Activated CD4-positive, alpha-beta T cell treated with anti-CD3 and anti-CD28 coated beads, Interleukin-10, Interleukin-2, amounts not matched to agents 100 ng/mL and 50 ng/mL, durations not matched to agents 16 hours and 8 hours (primary cell): Measurements from ENCODE around the gene PPME1.
A peak's percentile ranks its signal among the peaks of the same experiment; 100 is the strongest.

ENCODE experiments used
- DNase-seq: peaks from one replicate; pipeline ENCODE4 v3.0.0-alpha.2; 2020

PPME1 gene

DNA sequence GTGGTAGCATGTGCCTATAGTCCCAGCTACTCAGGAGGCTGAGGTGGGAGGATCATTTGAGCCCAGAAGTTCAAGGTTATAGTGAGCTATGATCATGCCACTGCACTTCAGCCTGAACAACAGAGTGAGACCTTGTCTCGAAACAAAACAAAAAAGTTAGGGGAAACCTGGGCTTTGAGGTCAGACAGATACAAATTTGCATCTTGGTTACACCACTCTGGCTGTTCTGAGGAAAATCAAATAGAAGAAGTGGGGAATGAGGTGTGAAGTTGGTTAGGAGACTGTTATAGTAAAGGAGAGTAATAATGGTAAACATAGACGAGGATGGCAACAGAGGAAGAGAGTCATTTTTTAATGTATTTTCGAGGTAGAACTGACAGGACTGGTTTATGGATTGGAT is 62.6 kb downstream of the PPME1 start:
- DNase-seq: no peak

DNA sequence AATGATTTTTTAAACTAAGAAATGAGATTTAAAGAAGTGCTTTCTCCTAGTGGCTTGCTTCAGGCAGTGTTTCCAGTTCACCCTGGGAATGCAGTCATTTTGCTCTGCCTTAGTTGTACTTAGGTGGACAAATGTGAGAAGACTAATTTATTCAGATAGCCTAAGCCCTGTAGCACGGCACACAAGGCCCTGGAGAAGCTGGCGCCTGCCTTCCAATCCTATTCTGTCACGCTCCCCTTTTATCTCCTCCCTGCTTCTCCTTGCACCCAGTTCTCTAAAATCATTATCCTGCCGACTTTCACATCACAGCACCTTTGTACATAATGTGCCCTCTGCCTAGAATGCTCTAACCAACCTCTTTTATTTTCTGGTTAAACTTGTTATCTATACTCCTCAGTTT is 64.0 kb downstream of the PPME1 start:
- no peak for DNase-seq

DNA sequence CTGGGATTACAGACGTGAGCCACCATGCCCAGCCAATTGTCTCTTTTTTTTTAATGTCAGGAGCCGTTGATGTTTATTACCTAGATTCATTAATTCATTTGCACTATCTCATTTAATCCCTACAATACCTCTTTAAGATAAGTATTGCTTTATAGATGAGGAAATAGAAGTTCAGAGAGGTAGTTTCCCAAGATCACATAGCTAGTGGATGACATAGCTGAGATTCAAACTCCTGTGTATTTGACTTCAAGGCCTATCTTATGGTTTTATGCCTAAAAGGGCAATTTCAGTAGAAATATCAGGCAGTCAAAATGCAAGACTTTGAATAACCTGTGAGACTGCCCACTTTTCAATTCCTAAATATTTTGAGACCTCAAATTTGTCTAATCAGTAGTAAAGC is 66.5 kb downstream of the PPME1 start:
- no peak for DNase-seq

DNA sequence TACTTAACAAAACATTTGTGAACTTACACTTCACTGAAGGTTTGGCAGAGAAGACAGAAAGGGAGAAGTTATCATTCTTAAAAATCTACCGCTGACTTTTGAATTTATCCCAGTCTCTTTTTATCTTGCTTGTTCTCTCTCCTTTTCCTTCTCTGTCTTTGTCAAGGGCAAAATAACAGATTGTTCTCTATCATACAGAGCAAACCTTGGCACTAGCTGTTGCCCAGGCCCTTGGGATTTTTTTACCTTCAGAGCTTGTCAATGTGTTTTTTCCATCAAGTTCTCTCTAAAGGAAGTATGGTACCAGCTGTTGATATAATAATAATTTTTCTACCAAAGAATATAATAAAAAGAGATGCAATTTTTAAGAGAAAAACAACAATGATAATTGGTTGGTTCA is 67.2 kb downstream of the PPME1 start:
- DNase-seq: no peak

DNA sequence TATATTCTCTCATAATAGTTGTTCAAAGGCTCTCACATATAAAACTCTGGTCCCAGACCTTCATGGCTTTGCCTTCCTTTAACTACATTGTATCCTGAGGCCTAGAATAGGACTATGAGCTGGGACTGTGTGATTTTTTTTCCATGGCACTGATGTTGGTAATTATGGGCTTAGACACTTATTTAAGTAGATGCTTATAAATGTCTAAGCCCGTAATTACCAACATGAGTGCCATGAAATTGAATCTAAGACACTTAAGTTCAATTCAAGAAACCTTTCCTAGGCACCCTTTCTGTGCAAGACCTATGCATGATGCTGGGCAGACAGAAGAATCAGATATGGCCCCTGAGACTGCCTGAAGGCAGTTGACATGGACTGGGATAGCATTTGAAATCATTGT is 77.4 kb downstream of the PPME1 start:
- DNase-seq: no peak

DNA sequence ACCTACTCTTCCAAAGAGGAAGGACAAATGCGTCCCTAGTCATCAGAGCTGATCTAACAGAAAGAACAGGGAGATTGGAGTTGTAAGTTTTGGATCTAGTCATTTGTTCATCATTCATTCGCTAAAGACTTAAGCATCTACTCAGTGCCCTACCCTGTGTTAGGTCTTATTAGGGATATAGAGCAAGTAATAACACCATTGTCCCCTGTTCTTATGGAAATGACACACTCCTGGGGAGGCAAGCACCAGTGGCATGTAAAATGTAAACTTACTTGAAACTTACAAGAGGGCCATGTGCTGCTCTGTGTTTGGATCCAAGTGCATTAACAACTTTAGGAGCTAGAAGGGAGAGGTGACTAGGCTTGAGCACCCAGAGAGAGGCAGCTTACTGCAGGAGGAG is 78.4 kb downstream of the PPME1 start:
- DNase-seq: no peak

DNA sequence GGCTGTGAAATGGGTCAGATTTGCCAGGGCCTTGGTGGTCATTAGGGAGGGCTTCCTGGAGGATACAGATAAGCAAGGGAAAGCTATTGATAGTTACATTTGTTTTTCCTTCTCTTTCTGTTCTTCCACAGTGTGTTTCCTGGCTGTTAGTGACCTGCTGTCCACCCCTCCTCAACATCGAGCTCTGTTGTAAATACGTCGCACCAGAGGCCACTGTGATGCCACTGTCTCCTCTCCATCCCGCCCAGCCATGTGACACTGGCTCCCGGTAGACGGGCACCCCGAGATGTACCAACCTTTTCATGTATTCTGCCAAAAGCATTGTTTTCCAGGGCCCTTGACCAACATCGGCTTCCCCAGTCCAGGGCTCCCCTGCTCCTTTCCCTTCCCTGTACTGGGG is 82.3 kb downstream of the PPME1 start:
- DNase-seq: no peak

DNA sequence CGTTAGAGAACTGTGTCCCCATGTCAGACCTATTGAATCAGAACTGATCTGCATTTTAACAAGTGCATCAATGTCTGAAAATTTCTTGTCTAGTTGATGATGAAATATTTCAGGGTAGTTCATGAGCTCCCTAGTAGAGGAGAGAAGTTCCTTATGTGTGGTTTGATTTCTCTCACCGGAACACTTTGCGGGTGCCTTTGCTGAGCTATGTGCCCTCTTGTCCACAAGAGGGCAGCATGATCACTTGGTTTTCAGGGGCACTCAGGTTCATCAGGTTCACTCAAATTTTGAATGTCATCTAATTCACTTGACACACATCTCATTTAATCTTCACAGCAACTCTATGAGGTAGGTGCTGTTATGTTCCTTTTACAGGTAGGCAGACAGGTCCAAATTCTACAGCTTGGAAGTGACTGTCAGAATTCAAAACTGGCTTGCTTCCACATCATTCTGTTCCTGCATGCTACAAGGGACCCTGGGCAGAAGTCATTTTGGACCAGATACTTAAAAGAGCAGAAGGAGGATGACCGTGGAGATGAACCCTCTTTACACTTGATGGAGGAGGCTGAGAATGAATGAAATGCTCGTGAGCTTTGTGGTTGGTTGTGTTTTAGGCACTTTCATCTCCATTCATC is 84.8 kb downstream of the PPME1 start:
- DNase-seq: peak; percentile 74

DNA sequence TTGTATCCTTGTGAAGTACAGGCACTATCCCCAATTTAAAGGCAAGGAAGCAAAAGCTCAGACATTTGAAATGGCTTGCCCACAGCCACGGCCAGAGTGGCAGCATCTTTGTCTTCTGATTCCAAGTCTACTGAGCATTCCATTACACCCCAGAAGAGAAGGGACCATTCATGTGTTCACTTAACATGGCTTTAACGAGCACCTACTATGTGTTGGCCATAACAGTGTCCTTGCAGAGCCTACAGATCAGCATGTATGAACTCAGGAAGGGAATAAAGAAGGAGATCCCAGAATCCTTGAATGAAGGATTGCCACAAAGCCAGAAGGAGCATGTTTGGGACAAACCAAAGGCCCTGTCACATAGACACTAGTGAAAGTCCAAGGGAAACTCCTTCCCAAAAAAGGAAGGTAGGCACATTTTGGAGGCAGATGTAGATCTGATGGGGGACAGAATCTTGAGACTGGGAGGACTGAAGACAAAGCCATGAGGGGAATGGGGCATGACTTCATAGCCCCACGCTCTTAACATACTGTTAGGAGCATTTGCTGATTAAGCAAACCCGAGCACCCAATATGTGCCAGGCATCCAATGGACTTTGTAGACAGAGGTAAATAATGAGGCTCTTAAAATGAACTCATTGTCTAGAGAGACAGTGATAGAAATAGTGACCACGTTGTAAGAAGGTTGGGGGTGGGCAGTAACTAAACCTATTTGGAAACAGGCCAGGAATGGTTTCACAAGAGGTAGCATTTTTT is 85.5 kb downstream of the PPME1 start:
- DNase-seq: no peak

DNA sequence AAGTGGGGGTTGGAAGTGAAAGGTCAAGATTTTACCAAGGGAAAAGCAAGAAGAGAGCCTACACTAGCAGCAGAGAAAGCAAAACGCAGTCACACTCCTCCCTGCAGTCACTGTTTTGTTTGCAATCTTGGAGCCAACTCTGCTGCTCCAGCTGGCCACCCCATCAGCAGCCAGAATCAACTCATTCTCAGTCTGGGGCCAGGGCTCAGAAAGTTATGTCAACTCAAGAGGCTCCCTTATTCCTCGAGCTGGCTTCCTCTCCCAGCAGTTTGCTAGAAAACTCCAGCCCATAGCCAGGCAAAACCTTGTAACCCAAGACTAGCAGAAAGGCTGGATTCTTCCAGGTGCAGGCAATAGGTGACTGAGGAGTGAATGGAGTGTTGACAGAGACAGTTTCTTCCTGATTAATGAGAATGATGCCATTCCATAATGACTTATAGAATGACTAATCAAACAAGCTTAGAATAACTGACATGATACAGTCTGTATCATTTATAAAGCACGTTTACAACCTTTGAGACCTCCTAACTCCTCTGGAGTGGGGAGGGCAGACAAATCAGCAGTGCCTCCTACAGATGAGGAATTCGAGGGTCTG is 87.0 kb downstream of the PPME1 start:
- DNase-seq: no peak

DNA sequence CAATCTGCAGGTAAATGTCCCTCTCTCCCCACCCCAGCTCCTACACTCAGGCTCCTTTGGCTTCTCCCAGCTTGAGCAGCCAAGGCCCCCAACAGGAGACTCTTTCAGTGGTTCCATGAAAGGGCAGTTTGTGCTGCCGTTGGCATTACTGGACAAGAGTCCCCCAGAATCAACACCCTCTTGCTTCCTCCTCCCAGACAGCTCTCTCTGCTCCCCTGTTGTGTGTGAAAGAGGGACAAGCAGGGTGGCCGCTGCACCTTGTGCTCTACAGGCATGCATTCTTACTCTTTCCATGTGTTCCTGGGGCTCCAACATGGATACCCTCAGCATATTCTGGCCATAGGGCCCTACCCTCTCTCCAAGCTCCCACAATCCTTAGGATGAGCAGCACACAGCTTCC is 91.6 kb downstream of the PPME1 start:
- no peak for DNase-seq

DNA sequence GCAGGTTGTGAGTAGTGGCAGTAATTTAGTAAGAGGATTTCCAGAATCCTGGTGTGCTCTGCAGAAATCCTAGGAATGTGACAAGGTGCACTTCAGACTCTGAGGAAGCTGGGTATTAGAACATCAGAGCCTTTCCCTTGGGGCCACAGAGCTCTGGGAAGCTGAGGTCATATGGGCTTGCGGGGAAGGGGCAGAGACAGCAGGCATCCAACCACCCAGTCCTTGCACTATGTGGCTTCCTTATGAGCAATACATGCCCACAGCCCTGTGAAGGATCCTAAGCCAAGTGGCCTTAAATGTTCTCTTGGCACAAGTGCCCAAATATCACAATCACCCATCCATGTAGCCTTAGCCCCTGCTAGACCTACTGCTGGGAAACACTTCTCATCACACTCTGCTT is 94.2 kb downstream of the PPME1 start:
- no peak for DNase-seq

DNA sequence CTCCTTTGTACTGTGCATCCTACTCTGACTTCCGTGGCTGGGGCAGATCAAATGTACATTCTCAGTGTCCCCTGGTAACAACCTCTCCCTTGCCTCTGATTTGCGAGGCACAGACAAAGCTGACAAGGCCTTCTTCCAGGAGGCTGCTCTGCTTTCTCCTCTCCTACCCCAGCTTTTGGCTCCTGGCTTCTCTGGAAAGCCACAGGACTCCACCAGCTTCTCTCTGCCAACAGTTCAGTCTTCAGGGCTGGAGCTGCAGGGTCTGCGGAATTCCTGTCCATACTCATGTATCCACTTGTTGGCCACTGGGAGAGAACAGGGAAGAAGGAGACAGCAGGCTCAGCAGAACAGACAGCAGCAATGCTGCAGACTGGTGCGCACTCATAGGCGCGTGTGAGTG is 95.9 kb downstream of the PPME1 start:
- no peak for DNase-seq

DNA sequence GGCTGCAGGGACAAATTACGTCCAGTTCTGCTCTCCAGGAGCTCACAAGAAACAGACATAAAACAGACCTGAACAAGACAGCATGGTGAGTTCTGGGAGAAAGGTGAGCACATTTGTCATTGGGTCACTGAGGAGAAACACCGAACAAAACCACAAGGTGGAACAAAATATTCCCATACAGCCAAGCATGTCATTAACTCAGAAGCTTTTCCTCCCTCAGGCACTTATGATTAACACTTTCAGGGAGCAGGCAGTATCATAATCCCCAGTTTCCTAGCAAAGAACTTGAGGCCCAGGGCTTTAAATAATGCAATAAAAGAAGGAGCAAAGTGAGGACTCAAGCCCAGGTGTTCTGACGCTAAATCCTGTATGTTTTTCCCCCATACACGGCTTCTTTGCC is 97.4 kb downstream of the PPME1 start:
- no peak for DNase-seq

DNA sequence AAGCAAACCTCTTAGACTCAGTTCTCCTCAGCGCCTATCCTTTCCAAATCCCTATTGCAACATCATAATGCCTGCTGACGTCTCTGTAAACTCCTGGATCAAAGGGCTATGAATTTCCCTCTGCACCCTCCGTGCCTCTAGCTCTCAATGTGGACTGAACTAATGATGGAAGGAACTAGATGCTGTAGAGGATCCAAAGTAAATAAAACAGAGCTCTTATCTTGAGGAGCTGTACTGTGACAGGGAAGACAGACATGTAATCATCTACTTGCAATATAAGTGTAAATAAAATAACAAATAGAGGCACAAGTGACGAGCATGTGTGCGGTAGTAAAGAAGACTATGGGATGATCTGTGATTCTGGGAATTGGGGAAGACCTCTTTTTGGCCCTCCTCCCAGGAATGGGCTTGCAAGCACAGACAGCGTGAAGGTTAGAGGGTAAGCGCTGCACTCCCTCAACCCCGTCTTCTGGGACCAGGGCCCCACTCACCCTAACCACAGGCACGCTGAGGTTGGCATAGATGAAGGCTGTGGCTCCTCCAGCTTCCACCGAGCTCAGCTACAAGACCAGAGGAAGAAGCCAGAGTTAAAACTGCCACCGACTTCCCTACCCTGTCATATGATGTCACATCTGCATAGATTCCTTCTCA is 98.2 kb downstream of the PPME1 start:
- peak; percentile 20 for DNase-seq

DNA sequence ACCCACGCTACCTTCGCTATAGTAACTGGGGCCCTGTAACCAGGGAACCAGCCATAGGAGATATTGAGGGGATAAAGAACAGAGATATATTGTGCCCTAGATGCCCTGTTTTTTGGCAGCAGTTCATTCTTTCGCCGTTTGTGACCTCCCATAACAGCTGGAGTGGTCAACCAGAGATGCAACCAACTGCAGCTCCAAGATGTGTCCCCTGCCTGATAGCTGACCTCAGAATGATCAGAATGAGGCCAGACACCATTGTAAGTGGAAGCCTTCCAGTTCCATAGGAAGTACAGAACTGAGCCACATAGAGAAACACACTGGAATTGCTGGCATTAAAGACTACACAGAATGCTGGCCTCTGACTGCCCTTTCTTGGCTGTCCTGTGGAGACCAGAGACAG is 101.2 kb downstream of the PPME1 start:
- DNase-seq: no peak

DNA sequence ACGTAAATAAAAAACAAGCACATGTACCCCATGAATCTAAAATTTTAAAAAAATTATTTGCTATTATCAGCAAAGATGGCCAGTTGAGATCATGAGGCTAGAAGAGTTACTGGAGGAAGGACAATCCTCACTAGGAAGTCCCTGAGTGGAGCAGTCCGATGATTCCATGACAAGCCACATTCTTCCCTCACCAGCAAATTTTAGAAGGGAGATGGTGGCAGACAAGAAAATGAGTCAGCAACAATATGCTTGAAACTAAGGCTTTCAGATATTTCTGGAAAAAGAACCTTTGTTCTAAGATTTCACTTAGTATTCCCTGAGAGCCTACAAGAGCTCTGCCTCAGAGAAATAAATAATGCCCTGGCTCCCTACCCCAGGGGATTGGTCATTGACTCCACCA is 105.5 kb downstream of the PPME1 start:
- no peak for DNase-seq

DNA sequence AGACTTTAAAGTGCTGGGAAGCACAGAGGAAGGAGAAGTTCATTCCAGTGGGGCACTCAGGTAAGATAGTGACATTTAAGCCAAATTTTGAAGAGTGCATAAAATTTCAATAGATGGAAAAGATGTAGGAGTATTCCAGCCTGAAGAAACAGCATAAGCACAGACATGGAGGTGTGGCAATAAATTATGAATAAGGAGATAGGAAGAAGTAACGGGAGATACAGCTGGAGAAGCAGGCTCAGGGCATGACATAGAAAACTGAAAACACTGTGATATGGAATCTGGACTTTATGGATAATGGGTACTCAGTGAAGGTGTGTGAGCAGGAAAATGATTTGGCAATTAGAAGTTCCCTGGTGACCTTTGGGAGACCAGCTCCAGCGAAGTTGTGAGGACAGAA is 107.0 kb downstream of the PPME1 start:
- DNase-seq: no peak

DNA sequence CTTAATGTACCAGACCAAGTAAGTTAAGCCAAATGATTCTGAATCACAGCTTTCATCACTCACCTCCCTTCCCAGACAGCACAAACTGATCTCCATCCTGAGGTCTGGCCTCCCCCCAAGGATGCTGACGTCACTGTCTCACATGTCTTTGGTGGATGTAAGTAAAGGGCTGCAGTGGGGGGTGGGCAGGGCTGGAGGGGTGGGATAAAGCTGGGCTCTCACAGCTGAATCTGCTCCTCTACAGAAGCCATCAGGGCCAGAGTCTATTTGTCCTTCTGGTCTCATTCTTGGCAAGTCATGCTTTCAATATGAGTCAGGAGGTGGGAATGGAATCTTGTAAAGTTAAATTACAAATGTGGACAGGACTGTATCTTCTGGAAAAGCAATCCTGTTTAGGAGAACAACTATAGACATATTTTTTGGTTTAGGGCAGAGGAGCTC is 107.7 kb downstream of the PPME1 start:
- DNase-seq: no peak

DNA sequence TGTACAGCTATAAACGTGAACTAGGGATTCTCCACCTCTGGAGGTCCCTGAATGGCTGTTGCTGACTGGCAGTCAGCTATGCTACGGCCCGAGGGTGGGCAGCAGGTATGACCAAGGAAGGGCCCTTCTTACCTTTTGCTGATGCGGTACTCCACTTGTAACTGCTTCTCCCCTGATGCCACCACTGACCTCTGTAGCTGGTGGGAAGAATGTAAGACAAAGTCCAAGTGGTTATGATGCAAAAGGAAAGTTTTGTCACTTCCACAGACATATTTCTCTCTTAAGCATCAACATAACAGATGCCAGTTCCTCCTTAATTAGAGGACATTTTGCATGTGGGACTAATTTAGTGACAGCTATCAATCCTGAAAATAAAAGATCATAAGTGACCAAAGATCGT is 108.2 kb downstream of the PPME1 start:
- no peak for DNase-seq

DNA sequence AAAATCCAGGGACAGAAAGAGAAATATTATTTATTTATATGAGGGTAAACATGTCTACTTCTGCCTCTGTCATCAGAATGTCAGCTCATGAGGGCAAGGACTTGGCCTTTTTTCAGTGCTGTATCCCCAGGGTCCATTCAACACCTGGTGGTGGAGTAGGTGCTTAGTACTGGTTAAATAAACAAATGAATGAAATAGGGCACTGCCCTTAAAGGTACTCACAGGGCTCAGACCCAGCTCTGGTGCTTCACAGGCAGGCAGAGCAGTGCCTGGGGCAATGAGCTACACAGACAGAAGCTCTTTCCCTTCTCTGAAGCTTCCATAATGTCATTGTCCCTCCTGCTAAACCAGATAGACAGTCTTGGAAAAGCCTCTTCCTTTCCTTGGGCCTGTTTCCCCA is 109.4 kb downstream of the PPME1 start:
- DNase-seq: no peak

DNA sequence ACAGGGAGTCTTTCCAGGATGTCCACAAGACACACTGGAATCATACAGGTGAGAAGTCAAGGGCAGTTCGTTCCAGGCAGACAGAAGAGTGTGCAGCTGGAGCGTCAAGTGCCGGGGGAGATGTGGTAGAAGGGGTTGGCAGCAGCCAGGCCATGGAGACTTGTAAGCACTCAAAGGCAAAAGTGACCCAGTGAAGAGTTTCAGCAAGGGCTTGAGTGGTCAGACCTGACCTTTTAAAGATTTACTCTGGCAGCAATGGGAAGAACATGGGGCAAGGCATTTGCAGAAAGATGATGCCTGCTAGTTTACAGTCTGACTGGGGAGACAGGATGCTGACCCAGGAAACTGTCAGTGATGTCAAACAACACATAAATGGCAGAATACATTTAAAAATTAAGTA is 111.3 kb downstream of the PPME1 start:
- no peak for DNase-seq

DNA sequence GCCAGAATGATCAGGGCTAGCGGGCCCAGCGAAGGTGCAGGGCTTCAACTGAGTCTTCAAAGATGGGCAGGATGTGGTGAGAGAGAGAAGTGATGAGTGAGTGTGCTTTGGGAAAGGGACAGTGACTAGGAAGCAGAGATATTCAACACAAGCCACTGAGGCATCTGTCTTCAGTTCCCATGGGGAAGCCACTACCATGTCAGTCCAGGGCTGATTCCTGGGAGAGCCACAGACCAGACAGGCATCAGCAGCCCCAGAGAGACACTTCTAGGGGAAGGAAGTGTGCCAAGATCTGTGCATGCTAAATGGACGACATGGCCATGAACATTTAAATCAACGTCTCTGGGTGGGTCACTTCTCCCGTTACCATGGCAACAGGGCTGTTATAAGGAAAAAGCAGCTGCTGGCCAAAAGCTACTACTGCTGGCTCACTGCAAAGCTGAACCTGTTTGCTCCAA is 111.9 kb downstream of the PPME1 start:
- no peak for DNase-seq

DNA sequence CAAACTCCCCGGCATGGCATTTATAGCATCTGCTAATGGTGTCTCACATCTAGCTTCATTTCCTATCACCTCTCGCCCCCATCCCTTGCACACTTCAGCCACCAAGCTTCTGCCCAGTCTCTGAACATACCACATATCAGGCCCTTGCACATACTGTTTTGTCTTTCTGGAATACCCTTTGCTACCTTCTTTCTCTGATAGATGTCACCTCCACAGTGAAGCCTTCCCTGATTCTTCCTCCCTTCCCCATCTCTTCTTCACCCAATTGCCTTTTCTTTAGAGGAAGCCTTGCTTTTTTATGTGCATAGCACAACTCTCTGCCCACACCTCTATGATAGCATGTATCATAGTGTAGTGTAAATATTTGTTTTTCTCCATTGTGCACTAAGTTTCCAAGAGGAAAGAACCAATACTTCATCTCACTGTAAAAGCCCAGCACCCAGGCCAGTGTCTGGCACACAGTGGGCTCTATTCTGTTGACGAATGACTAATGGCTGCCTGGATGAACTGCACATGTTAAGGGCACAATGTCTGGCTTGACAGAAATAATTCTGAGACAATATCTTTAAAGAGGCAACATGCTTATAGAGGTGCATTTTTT is 112.6 kb downstream of the PPME1 start:
- no peak for DNase-seq
